Measurements from ENCODE around the gene DPH1.
"Not testable (repeated sequence)": the region's sequence is repeated elsewhere in the genome, so short reads cannot be mapped to it uniquely, and the experiment has no call there.

The DPH1 gene

DNA sequence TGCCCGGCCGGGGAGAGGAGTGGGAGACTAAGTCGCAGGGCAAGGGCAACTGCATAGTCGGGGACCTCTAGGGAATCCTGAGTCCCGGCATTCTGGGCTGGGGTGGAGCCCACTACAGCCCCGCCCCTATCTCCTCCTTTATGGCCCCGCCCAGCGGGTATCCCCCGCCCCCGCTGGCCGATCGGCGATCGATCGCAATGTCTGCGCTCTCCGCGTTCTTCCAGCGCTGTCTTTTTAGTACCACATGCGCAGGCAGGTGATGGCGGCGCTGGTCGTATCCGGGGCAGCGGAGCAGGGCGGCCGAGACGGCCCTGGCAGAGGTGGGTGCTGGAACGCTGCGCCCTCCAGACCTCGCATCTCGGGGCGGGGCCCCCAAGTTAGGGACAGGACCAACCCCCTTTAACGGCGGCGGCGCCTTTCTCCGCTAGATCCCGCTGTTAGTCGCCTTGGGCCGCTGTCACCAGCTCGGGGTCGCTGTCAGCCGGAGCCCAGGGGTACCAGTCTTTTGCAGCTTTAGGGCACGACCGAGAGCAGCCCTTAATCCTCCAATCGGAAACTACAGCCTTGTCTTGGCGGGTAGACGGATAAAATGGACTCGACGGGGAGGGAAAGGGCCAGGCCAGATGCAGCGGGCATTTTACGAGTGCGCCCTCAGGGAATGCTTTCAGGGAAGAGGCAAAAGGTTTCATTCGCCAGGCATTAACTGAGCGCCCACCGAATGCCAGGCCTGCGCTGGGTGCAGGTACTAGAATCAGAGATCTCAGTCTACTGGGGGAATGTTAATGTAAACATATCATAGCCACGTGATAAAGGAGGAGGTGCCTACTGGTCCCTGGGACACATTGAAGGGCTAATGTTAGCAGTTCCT lies at the start of gene DPH1:
DPH1 (plus strand) TSS at position 243 of the 868 bp plus-strand sequence; CDS start at position 260, 17 bp downstream.
- DNase-seq (ENCODE audit: low read depth): peak; percentile 84

GRCh38 chr17:1980665-1981250 lies 49.2 kb upstream of the DPH1 start:
- DNase-seq (ENCODE audit: low read depth): no peak

- not testable (repeated sequence) for DNase-seq (ENCODE audit: low read depth)
These were observed 47.1 kb upstream of the DPH1 start for GRCh38 chr17:1982793-1983366.

GRCh38 chr17:1985093-1985492 lies 44.9 kb upstream of the DPH1 start:
- DNase-seq (ENCODE audit: low read depth): no peak

DNA sequence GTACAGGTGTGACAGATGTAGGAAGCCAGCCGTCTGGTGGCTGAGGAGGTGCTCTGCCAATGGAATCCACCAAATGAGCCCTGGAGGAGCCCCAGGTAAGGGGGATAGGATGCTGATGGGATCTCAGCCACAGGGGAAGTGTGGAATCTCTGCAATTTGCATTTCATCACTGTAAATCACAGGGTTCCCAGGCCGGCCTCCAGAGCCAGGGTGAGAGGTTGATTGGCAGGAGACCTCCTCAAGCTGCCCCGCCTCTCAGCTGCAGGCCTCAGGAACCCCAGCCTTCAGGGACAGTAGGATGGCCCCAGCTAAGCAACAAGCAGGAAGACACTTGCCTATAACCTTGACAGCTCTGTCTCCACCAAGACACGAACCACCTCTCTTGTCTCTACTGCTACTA lies 44.3 kb upstream of the DPH1 start:
- no peak for DNase-seq (ENCODE audit: low read depth)

DNA sequence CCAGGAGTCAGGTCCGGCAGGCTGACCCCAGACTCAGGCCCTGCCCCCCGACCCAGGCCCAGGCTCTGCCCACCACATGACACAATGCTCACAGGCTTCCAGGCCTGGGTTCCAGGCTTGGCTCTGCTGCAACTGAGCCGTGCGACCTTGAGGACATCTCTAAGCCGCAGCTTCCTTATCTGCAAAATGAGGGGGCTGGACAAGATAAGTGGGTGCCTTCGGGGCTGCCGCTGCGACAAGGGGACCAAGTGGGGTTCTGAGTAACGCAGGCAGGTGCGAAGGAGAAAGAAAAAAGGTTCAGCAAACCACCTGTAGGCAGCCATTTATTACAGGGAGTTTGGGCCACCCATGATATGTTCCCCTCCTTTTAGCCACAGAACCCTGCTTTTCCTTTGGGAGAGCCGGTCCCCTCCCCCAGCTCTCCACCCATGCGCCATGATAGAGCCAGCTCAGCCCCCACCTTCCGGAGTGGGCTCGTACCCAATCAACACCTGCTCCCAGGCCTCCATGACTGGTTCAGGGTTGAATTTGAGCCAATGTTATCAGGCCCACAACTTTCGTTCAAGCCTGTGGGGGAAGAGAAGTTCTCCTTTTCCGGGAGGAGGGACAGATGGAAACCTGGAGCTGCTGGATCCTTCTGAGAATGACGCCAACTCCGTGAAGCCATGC lies 43.0 kb upstream of the DPH1 start:
- DNase-seq (ENCODE audit: low read depth): no peak

GRCh38 chr17:1989135-1989534 lies 40.8 kb upstream of the DPH1 start:
- peak; percentile 93 for DNase-seq (ENCODE audit: low read depth)

- DNase-seq (ENCODE audit: low read depth): no peak
These were observed 37.4 kb upstream of the DPH1 start for GRCh38 chr17:1992541-1992940.

GRCh38 chr17:1994707-1995106 lies 35.2 kb upstream of the DPH1 start:
- DNase-seq (ENCODE audit: low read depth): no peak

GRCh38 chr17:1995321-1995892 lies 34.5 kb upstream of the DPH1 start:
- DNase-seq (ENCODE audit: low read depth): no peak

GRCh38 chr17:1995907-1996799 lies 33.8 kb upstream of the DPH1 start:
- no peak for DNase-seq (ENCODE audit: low read depth)

- DNase-seq (ENCODE audit: low read depth): no peak
These were observed 33.1 kb upstream of the DPH1 start for GRCh38 chr17:1996800-1997288.

DNA sequence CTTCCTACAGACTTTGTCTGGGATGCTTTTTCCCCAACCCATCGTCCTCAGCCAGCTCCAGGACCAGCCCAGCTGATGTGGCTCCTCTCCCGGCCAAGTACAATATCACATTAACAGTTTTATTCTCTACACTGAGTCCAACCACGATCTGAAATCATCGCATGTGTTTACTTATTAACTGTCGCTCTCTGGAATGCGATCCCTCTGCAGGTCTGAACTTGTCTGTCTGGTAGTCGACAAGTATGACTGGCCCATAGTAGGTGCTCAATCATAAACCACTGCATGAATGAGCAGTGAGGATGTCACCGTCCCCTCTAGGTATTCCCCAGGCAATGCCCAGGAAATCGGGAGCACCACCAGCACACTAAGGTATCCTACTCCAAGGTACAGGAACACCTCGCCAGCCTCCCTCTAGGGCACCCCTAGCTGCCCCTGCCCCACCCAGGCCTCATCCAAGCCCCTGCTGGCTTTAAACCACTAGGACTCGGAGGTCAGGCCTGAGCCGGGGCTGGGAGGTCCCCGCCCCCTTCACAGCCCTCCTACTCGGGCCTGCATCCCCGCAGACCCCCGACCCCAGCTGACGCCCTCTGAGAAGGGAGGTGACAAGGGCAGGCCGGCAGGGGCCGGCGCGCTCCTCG lies 32.5 kb upstream of the DPH1 start:
- no peak for DNase-seq (ENCODE audit: low read depth)

DNA sequence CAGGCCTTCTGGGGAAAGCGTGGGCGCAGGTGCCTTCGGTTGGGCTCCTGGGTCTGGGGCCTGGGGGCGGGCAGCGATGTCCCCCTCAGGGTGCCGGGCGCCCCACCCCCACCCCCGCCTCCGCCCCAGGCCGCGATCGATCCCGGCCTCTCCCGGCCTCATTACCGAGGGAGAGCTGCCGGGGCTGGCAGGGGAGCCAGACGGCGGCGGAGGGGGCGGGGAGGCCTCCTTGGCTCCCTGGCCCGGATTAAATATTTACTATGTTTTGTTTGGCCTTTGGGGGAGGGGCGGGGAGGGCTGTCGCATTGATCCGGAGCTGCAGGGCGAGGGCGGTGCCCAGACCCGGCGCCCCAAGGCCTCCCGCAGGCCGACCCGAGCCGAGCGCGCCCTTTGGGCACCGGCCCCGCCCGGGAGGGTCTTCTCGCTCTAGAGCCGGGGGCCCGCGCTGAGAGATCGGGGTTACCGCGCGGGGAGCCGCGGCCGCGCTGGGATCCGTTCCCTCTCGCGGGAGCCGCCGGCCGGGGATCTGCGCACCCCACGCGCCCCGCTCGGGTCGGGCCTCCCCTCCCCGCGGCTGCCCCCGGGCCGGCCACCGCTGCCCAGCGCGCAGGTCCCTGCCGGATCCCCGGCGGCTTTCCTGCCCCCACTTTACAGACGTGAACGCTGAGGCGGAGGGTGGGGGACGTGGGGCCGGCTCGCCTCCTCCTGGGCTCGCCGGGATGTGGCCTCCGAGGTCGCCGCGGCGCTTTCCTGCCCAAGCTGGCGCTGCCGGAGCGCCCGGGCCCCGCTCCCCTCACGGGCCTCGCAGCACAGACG lies 31.8 kb upstream of the DPH1 start:
- no peak for DNase-seq (ENCODE audit: low read depth)

DNA sequence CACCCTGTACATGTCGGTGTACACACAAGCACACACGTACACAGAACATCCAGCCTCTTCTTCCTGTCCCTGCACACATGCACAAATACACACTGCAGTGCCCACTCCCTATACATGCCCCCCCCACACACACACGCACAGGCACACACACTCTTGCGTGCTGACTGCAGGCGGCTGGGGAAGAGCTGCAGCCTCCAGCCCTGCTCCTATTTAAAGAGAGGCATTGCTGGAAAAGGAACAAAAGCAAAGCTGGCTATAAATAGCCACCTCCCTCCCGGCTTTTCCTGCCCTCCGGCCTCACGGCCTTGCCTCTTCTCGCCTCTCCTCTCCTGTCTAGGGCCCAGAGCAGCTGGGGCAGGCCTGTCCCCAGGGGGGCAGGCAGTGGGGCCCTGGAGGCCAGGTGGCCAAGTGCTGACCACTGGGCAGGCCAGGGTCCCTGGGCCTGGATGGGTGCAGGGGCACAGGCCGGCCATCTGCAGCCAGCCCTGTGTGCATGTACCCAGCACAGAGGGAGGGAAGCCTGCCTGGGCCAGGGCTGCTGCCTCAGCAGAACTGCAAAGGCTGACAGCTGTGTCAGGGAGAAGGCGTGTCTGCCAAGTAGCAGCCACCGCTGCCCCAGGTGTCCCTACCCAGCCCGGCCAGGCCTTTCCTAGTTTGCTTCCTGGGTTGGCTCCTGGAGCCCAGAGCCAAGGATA lies 30.2 kb upstream of the DPH1 start:
- DNase-seq (ENCODE audit: low read depth): peak; percentile 48

DNA sequence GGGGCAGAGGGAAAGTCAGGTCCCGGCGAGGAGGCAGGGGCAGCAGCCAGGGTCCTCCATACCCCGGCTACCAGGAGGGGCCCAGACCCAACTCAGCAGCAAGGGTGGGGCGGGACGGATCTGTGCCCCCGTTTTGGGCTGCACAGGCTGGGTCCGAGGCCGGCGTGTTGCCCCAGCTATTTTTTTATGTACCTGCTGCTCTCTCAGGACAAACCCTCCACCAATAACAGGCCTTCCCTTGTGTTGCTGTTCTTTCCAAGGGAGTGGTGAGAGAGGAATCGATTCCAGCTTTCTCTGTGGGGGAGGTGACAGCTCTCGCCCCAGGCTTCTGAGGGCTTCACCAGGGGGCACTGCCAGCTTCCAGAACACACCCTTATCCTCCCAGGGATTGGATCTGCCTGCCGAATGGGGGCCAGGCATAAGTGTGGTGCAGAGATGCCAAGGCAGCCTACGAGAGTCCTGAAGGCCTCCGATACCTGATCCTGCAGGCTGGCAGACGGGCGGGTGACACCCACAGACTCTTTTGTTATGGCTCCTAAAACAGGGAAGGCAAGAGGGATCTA lies 27.1 kb upstream of the DPH1 start:
- no peak for DNase-seq (ENCODE audit: low read depth)

DNA sequence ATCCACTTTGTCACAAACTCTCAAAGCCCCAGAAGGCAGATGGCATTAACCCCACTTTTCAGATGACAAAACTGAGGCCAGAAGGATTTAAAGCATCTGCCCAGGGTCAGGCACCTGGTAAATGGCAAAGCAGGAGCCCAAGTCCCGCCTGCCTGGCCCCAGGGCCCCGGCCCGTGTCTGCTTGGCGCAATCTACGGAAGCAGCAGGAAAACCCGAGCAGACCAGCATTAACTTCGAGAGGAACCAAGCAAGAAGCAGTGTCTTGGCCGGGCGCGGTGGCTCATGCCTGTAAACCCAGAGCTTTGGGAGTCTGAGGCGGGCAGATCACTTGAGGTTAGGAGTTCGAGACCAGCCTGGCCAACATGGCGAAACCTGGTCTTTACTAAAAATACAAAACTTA lies 26.4 kb upstream of the DPH1 start:
- no peak for DNase-seq (ENCODE audit: low read depth)

DNA sequence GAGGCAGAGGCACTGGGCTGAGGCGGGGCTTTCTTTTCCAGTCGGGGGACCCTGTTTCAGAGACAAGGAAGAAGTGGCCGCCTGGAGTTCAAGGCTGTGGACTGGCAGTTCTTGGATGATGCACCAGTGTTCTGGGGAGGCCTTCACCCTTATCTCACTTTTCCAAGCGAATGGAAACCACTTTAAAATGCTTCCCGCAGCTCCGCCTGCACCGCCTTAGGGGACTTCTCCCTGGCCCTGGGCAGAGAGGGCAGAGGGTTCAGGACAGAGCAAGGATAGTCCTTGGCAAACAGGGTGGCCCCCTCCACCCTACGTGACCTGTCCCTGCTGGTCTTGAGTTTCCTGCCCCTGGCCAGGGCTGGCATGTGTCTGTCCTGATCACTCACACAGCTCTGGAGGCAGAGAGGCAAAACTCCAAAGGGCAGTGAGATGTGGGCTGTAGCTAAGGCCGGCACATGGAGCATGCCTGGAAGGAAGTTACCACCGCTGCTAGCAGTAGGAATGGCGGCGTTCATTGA lies 25.5 kb upstream of the DPH1 start:
- no peak for DNase-seq (ENCODE audit: low read depth)
